ENCODE results near the gene CYP4V2. TPM values are rescaled to one million over a fixed set of nuclear protein-coding genes. Genes with fewer than 3 reads are reported as not detected.

CYP4V2 gene
- total RNA-seq, 1 donor from 2014 or later = 6.2 TPM

DNA sequence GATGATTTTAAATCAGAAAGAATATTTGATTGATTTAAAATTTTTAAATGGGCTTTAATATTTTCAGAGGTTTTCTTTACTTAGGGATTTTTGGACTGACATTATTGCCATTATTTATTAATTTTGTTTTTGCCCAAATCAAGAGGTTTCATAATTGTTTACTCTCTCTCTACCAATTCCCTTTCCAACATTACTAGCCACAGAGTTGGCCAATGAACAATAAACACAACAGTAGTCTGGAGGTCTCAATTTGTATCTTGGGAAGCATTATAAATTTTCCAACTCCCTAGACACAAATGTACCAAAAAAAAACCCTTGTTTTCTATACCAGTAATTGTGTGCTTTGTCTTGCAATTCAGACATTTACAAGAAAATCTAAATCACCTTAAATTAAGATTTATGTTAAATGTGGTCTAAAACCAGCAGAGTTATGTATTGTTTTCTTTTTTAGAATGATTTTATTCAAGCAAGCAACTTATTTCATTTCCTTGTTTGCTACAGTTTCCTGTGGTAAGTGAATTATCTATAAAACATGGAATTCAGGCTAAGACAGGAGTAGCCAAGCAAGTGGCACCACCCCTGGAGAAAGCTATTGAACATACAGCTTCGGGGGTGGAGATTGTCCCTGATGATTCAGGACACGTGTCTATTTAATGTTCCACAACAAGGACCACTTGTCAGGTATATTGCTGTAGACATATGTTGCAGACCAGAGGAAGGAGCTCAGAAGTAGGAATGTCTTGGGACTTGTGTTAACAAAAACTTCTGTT is 36.6 kb downstream of the CYP4V2 start:
- no peak overlapping the region for H3K27ac Mint-ChIP-seq
- no peaks in the 10 kb centered on the region for H3K4me1 Mint-ChIP-seq (ENCODE audit: low read depth)
- no peaks in the 10 kb centered on the region for H3K27me3 Mint-ChIP-seq

DNA sequence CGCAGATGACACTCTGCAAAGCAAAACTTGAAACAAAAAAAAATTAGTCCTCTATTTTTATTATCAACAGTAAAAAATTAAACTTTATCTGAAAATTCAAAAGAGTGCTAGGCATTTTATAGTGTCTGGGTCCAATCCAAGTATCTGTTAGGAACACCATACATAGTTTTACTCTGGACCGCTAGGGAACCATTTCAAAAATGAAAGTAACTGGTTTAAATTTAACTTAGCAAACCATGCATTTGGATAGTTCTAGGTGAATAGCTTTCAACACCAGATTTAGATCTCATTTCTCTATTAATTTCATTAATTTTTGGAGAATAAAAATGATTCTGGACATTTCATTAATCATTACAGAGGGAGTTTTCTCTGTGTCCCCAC is 37.1 kb downstream of the CYP4V2 start:
- TF ChIP-seq, protein P1, sequence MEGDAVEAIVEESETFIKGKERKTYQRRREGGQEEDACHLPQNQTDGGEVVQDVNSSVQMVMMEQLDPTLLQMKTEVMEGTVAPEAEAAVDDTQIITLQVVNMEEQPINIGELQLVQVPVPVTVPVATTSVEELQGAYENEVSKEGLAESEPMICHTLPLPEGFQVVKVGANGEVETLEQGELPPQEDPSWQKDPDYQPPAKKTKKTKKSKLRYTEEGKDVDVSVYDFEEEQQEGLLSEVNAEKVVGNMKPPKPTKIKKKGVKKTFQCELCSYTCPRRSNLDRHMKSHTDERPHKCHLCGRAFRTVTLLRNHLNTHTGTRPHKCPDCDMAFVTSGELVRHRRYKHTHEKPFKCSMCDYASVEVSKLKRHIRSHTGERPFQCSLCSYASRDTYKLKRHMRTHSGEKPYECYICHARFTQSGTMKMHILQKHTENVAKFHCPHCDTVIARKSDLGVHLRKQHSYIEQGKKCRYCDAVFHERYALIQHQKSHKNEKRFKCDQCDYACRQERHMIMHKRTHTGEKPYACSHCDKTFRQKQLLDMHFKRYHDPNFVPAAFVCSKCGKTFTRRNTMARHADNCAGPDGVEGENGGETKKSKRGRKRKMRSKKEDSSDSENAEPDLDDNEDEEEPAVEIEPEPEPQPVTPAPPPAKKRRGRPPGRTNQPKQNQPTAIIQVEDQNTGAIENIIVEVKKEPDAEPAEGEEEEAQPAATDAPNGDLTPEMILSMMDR (IDR thresholded peaks at IDR 0.05; ENCODE audit: unreplicated experiment) = no peak
- Mint-ChIP-seq H3K27me3 (no peaks in the 10 kb centered on the region), H3K36me3 (ENCODE audit: insufficient read depth) (peaks cover 5% of the 10 kb centered on the region), H3K4me1 (ENCODE audit: low read depth) (no peaks in the 10 kb centered on the region), H3K9me3 (ENCODE audit: low read depth) (peaks cover 16% of the 10 kb centered on the region), H3K27ac (no peak overlapping the region), H3K4me3 (ENCODE audit: low read depth) (no peak overlapping the region)
- DNase-seq (ENCODE audit: low spot score, unreplicated experiment) = no peak

More for the DNA sequence above, 36.6 kb downstream of the CYP4V2 start:
- TF ChIP-seq, protein P1 (IDR thresholded peaks at IDR 0.05; ENCODE audit: unreplicated experiment) = no peak
- DNase-seq (ENCODE audit: low spot score, unreplicated experiment) = no peak
- H3K36me3 Mint-ChIP-seq (ENCODE audit: insufficient read depth) = peaks cover 5% of the 10 kb centered on the region
- H3K9me3 Mint-ChIP-seq (ENCODE audit: low read depth) = peaks cover 20% of the 10 kb centered on the region
- no peak overlapping the region for H3K4me3 Mint-ChIP-seq (ENCODE audit: low read depth)

GRCh38 chr4:186234367-186234766 is 43.0 kb downstream of the CYP4V2 start:
- no peaks in the 10 kb centered on the region for H3K9me3 Mint-ChIP-seq (ENCODE audit: low read depth)

GRCh38 chr4:186236126-186236525 is 44.8 kb downstream of the CYP4V2 start:
- no peak overlapping the region for H3K4me3 Mint-ChIP-seq (ENCODE audit: low read depth)
- TF ChIP-seq, protein P1 (IDR thresholded peaks at IDR 0.05; ENCODE audit: unreplicated experiment) = no peak
- H3K9me3 Mint-ChIP-seq (ENCODE audit: low read depth) = no peaks in the 10 kb centered on the region
- H3K4me1 Mint-ChIP-seq (ENCODE audit: low read depth) = peaks cover 2% of the 10 kb centered on the region
- no peak overlapping the region for H3K27ac Mint-ChIP-seq
- no peaks in the 10 kb centered on the region for H3K36me3 Mint-ChIP-seq (ENCODE audit: insufficient read depth)
- H3K27me3 Mint-ChIP-seq = no peaks in the 10 kb centered on the region
- DNase-seq (ENCODE audit: low spot score, unreplicated experiment) = no peak

More at GRCh38 chr4:186234367-186234766, 43.0 kb downstream of the CYP4V2 start:
- no peak for DNase-seq (ENCODE audit: low spot score, unreplicated experiment)
- no peaks in the 10 kb centered on the region for H3K36me3 Mint-ChIP-seq (ENCODE audit: insufficient read depth)
- peaks cover 2% of the 10 kb centered on the region for H3K4me1 Mint-ChIP-seq (ENCODE audit: low read depth)
- H3K27ac Mint-ChIP-seq = no peak overlapping the region
- TF ChIP-seq, protein P1 (IDR thresholded peaks at IDR 0.05; ENCODE audit: unreplicated experiment) = no peak
- no peak overlapping the region for H3K4me3 Mint-ChIP-seq (ENCODE audit: low read depth)
- no peaks in the 10 kb centered on the region for H3K27me3 Mint-ChIP-seq

- H3K9me3 Mint-ChIP-seq (ENCODE audit: low read depth) = no peaks in the 10 kb centered on the region
- DNase-seq (ENCODE audit: low spot score, unreplicated experiment) = no peak
- peaks cover 2% of the 10 kb centered on the region for H3K4me1 Mint-ChIP-seq (ENCODE audit: low read depth)
- H3K27ac Mint-ChIP-seq = no peak overlapping the region
- H3K4me3 Mint-ChIP-seq (ENCODE audit: low read depth) = no peak overlapping the region
- TF ChIP-seq, protein P1 (IDR thresholded peaks at IDR 0.05; ENCODE audit: unreplicated experiment) = no peak
- peaks cover 7% of the 10 kb centered on the region for H3K27me3 Mint-ChIP-seq
- no peaks in the 10 kb centered on the region for H3K36me3 Mint-ChIP-seq (ENCODE audit: insufficient read depth)
These were observed 49.1 kb downstream of the CYP4V2 start for GRCh38 chr4:186240452-186240847.
